WI38 (cell line): ENCODE results near the gene ANTKMT.
"Not testable (repeated sequence)": the region's sequence is repeated elsewhere in the genome, so short reads cannot be mapped to it uniquely, and the experiment has no call there.

Source experiments
- H3K4me3 ChIP-seq: 2 replicates; pipeline ENCODE4 v1.5.1; 2011; ENCODE audit warnings: low read depth, mild to moderate bottlenecking, control low read depth, low read length
- TF ChIP-seq, protein P1 (sequence below): IDR thresholded peaks from 2 replicates; pipeline ENCODE4 v1.5.1; 2012; ENCODE audit warnings: low read depth, mild to moderate bottlenecking, control low read depth, low read length

ANTKMT gene

DNA sequence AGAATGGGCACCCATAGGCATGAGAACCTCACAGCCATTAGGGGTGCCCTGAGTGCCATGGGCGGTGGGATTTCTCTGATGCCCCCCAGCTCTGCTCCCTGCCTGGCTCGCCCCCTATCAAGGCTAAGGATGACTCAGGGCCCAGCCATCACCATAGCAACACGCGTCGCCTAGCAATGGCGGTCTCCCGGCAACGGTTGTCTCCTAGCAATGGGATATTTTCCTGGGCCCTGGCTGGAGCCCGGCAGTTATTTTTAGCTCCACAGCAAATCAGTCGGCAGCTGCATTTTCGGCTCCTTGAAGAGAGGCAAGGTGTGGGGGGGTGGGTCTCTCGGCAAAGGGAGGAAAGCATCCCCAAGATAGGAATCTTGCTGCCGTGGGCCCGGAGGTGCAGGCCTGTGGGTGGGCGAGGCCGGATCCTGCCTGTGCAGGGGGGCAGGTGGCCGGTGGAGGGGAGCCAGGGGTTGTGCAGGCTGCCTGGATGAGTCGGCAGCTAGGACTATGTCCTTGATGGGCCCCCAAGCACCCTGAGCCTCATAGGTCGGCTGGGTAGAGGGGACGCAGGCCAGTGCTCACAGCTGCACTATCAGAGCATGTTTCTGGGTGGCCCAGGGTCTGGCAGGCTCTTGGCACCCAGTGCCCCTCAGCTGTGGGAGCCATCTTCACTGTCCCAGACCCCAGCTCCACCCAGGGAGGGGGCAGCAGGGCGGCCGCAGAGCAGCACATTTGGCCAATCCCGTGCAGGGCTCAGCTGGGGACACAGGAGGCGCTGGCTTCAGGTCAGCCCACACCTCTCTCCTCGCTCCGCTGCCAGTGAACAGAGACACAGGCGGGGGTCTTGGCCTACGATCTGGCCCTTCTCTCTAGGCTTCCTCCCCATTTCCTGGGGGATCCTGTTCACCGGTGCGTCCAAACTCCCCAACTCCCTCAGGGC lies 11.1 kb upstream of the ANTKMT start:
- H3K4me3 ChIP-seq: no peak overlapping the region
- TF ChIP-seq, protein P1, sequence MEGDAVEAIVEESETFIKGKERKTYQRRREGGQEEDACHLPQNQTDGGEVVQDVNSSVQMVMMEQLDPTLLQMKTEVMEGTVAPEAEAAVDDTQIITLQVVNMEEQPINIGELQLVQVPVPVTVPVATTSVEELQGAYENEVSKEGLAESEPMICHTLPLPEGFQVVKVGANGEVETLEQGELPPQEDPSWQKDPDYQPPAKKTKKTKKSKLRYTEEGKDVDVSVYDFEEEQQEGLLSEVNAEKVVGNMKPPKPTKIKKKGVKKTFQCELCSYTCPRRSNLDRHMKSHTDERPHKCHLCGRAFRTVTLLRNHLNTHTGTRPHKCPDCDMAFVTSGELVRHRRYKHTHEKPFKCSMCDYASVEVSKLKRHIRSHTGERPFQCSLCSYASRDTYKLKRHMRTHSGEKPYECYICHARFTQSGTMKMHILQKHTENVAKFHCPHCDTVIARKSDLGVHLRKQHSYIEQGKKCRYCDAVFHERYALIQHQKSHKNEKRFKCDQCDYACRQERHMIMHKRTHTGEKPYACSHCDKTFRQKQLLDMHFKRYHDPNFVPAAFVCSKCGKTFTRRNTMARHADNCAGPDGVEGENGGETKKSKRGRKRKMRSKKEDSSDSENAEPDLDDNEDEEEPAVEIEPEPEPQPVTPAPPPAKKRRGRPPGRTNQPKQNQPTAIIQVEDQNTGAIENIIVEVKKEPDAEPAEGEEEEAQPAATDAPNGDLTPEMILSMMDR: no peak

DNA sequence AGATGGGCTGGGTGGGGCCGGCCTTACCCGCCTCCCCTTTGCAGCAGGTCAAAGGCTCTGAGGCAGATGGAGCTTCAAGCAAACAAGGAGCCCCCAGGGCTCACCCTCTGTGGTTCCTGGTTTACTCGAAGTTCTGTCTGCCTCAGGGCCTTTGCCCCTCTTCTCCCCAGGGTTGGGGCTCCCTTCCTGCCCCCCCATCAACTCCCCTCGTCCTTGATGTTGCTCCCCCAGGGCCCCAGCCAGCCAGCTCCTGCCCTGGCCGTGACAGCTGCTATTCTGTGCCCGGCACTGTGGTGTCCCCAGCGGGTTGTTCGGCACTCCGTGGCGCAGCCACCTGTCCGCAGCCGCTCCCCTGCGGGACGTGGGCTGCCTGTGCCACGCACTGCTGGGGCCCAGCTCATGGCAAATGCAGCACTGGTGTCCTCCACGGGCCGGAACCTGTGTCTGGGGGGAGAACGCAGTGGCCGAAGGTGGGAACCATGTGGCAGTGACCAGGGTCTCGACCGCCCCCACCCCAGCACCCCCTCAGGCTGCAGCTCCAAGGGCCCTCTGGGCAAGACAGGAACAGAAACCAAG lies 10.4 kb upstream of the ANTKMT start:
- H3K4me3 ChIP-seq: no peak overlapping the region
- TF ChIP-seq, protein P1: no peak

DNA sequence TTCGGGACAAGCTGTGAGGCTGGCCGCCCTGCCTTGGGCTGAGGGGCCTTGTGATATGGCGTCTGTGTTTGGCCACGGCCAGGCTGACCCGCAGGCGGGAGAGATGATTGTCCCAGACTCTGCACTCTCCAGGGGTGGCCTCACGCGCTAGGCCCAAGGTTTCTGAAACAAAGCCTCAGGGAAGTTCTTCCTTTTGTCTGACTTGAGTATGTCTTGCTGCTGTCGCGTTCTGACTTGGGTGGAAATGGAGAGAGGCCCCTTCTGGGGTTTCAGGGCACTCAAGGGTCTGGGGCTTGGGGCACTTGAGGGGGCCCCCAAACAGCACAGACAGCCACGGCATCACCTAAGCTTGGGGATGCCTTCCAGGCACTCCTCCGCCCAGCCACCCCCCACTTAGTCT lies 9.9 kb upstream of the ANTKMT start:
- H3K4me3 ChIP-seq: no peak overlapping the region
- TF ChIP-seq, protein P1: no peak

DNA sequence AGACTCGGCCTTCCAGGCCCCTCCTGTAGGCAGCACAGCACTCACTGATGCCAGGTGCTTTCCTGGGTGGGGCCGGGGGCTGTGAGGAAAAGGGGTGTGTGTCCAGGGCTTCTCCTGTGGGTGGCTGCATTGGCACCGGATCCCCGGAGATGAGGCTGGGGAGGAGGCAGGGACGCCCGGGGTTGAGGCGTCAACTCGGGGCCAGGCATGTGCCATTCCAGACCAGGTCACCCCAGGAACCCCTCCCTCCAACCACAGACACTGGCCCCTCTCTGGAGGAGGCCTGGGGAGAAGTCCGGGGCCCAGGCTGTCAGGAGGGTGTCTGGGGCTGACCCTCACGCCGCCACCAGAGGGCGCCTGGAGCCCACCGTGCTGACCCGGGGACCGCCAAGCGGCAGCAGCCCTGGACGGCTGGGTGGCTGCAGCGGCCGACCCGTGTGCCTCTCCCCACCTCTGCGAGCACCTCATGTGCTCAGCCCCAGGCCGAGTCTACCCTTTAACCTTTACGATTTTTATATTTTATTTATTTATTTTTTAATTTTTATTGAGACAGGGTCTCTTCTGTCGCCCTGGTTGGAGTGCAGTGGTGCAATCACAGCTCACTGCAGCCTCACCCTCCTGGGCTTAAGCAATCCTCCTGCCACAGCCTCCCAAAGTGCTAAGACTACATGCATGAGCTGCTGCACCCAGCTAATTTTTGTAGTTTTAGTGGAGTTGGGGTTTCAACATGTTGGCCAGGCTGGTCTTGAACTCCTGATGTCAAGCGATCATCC lies 9.2 kb upstream of the ANTKMT start:
- H3K4me3 ChIP-seq: no peak overlapping the region
- TF ChIP-seq, protein P1: peak; percentile 85

DNA sequence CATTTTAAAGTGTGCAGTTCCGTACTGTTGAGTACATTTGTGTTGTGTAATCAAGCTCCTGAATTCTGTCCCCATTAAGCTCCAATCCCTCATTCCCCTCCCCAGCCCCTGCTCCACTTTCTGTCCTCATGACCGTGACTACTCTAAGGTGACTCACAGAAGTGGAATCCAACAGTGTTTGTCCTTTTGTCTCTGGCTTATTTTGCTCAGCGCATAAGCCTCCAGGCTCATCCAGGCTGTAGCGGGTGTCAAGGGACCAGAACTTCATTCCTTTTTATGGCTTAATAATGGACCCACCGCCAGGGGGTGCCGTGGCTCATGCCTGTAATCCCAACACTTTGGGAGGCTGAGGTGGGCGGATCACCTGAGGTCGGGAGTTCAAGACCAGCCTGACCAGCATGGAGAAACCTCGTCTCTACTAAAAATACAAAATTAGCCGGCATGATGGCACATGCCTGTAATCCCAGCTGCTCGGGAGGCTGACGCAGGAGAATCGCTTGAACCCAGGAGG lies 8.2 kb upstream of the ANTKMT start:
- not testable (repeated sequence) for H3K4me3 ChIP-seq
- TF ChIP-seq, protein P1: peak; percentile 50

DNA sequence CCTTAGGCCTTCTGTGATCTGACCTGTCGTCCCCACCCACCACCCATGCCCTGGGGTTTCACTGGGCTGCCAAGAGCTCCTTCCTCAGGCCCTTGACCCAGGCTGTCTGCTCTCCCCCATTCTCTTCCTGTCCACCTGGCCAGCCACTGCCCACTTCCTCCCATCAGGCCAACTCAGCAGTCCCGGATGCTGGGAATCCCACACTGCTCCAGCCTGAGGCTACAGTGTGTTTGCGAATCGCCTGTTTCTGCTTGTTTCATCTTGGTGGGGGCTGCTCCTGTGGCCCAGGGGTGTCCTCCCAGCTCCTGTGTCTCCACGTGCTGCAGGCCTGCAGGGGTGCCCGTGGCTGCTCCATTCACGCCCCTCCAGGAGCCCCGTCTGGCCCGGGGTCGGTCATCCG lies 6.9 kb upstream of the ANTKMT start:
- TF ChIP-seq, protein P1: no peak
- H3K4me3 ChIP-seq: no peak overlapping the region
